Activated T-cell treated with anti-CD3 and anti-CD28 coated beads for 24 hours (primary cell): ENCODE data around the gene MICALL2.
A peak's percentile ranks its signal among the peaks of the same experiment; 100 is the strongest.

Experiments
- DNase-seq: peaks from one replicate; pipeline ENCODE4 v3.0.0-alpha.2; 2020; ENCODE audit warnings: low read depth

MICALL2 gene

GRCh38 chr7:1493129-1493528 is 33.9 kb upstream of the MICALL2 start:
- DNase-seq, result no peak

DNA sequence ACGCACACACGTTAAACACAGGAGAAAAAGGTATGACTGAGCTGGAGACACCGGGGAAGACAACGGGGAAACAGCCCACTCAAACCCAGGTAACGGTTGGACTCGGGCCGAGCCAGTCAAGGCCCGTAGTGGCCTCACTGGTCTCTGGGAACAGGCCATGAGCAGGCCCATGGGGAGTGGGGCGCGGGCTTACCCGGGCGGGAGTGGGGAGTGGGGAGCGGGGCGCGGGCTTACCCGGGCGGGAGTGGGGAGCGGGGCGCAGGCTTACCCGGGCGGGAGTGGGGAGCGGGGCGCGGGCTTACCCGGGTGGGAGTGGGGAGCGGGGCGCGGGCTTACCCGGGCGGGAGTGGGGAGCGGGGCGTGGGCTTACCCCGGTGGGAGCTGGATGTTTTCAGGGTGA is 33.4 kb upstream of the MICALL2 start:
- DNase-seq, result no peak

DNA sequence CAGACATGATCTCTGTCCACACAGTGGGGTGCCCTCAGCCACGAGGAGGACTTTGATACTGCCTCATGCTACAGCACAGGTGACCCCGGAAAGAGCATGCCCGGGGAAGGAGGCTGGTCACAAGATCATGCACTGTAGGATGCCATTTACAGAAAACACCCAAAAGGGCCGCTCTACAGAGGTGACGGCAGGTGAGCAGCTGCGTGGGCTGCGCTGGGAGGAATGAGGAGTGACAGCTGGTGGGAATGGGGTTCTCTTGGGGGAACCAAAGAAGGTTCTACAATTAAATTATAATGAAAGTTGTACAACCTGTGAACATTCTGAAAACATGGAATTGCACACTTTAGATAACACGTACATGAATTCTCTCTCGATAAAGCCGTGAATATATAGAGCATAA is 33.0 kb upstream of the MICALL2 start:
- DNase-seq, result no peak

GRCh38 chr7:1490837-1491236 is 31.6 kb upstream of the MICALL2 start:
- no peak for DNase-seq

- DNase-seq, result no peak
Measured at GRCh38 chr7:1489336-1489735, 30.1 kb upstream of the MICALL2 start.

- DNase-seq, result no peak
Measured at GRCh38 chr7:1488016-1488415, 28.7 kb upstream of the MICALL2 start.

DNA sequence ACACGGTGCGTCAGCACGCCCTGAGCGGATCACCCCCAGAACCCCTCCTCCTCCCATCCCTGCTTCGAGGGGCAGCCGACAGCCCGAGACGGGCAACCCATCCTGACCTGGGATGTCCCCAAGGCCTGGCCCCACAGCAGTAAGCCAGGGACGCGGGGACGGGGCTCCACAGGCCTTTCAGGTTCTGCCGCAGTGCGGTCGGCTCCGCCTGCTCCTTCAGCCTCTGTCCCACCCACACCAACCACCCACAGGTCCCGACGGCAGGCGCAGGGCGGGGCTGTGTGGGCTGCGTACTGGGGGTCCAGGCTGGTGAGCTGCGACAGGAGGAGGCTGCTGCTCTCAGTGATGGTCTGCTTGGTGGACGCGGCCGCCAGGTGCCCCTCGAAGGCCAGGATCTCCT is 28.2 kb upstream of the MICALL2 start:
- DNase-seq, result no peak

DNA sequence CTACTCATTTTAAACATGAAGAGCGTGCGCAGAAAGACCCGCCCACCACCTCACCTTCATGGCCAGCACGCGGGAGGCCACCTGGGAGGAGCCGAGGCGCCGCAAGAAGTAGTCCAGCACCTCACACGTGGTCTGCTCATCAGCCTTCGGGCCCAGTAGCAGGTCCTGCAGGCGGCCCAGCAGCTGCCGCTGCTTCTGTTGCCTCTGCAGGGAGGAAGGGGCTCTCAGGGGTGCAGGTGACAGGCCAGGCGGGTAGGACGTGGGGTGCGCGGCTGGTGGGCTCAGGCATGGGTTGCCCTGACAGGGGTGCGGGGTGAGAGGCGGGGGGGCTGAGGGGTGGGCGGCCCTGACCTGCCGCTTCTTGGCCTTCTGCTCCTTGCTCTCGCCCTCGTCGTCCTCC is 27.3 kb upstream of the MICALL2 start:
- no peak for DNase-seq

- DNase-seq, result no peak
Measured at GRCh38 chr7:1485156-1485555, 25.9 kb upstream of the MICALL2 start.

DNA sequence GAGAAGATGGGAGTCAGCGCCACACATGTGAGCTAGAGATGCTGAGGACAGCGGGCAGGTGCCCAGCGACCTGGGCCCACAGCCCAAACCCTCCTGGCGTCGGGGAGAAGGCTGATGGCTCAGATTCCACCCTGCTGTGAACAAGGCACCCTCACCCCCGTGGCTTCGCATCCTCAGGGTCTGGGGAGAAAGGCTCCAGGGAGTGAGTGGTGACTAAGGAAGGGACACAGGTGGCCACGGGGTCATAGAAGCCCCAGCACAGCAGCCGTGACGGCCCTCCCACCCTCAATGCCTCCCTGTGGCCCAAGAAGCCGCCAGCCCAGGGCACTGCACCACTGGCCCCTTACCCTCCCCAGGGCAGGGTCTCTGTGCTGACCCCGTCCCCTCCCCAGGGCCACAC is 25.3 kb upstream of the MICALL2 start:
- no peak for DNase-seq

DNA sequence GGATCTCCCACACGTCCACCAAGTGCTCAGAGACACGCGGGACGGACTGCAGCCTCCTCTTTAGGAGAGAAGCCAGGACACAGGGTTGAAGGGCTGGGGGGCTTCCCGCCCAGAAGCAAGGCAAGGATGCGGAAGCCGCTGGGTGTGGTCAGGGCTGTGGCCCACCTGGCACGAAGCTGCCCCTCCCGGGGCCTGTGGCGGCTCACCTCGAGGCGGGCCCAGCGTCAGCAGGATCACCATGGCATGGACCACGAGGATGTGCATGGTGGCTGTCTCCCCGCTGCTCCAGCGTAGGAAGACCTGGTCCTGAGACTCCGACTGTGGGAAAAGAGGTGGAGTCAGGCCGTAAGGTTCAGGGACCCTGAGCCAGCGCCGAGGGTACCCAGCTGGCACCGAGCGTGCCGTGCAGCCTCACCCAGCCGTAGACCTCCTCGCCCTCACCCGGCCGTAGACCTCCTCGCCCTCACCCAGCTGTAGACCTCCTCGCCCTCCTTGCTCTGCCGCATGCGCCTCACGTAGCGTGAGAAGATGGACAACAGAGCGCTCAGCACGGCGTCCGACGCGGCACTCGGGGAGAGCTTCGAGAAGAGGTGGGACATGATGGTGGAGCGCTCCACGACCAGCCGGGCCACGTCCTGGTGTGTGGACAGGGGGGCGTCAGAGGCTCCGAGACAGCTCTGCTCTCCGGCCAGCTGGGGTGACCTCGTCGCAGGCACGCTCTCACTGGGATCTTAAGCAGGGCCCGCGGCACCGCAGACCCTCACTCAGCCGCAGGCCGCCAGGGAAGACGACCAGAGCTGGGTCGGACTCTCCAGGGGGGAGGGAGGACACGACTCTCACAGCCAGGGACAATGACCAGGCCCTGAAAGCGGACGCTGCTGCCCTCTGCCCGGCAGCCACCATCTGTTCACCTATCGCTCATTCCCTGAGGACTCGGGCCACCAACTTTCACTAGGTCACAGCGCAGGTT is 24.6 kb upstream of the MICALL2 start:
- DNase-seq, result no peak

DNA sequence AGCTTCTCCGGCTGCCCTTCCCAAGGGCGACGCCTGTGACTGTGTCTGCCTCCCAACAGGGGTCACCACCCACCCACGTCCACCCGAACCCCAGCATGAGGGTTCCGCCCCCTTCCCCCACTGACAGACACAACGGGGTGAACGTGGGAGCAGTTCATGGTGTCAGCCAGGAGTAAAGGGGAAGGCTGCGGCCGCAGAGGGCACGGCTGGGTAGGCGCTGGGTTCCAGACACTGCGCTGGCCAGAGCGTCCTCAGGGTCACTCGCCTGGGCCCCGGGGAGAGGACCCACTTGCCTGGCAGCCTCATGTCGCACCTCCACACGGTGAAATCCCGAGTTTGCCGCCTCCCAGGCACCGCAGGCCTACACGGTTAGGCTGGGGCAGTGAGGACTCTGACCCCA is 23.8 kb upstream of the MICALL2 start:
- DNase-seq, result no peak

- DNase-seq, result no peak
Measured at GRCh38 chr7:1481300-1481699, 22.0 kb upstream of the MICALL2 start.

DNA sequence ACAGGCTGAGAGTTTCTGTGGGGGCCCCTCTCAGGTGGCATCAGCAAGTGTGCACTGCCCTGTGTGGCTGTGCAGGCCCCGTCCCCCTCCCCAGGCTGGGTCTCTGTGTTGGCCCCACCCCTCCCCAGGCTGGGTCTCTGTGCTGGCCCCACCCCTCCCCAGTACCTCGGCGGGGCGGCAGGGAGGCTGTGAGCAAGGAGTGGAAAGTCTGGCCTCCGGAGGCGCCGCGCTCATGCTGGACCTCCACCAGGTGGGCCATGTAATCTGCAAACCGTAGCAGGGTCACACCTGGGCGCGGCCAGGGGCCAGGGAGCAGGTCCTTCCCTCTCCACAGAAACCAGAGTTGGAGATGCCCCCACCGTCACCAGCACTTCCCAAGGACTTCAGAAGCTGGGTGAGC is 21.4 kb upstream of the MICALL2 start:
- DNase-seq, result no peak

- no peak for DNase-seq
Measured at GRCh38 chr7:1479287-1479686, 20.0 kb upstream of the MICALL2 start.

DNA sequence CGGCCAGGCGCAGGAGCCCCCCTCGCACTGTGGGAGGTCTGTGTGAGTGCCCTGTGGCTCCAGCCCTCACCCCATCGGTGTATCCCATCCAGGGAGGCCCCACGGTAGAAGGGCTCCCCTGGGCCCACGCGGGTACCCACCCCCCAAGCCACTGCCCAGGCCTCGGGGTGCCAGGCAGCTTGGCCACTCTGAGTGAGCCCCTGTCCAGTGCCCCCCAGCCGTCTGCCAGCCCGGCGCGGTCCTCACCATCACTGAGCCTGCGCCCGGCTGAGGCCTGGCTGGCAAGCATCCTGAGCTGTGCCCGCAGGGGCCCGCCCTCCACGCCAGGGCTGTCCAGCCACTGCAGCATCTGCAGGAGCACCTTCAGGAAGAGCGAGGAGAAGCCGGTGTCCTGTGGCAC is 19.2 kb upstream of the MICALL2 start:
- no peak for DNase-seq

DNA sequence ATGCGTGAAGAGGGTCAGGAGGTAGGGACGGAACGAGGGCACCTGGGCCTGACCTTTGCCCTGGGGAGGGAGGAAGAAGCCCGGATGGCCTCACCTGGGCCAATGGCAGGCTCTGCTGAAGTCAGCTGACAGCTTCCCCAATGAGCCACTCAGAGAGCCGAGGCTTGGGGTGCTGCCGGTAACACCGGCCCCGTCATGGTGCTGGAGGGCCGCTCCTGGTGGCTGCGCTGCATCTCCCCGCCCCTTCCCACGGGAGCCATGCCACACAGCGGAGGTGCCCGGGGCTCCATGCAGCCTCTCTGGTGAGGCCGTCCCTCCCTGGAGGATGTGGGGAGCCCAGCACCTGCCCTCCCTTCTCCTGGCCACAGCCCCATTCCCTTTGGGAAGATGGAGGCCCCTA is 17.6 kb upstream of the MICALL2 start:
- no peak for DNase-seq

DNA sequence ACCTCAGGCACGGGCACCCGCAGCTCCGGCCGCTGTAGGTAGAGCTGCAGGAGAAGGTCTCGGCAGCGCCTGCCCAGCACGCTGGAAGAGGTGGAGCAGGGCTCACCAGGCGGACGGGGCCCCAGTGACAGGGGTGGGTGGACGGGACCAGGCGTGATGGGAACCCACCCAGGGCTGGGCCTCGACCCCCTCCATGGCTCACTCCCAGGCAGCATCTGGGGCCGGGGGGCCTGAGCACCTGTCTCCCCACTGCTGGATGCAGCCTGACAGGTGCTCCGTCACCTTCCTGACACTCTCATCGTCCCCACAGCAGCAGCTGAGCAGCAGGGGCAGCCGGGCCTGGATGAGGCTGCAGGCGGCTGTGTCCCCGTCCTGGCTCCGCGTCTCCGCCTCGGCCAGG is 16.7 kb upstream of the MICALL2 start:
- DNase-seq, result no peak

GRCh38 chr7:1475393-1475792 is 16.1 kb upstream of the MICALL2 start:
- no peak for DNase-seq

DNA sequence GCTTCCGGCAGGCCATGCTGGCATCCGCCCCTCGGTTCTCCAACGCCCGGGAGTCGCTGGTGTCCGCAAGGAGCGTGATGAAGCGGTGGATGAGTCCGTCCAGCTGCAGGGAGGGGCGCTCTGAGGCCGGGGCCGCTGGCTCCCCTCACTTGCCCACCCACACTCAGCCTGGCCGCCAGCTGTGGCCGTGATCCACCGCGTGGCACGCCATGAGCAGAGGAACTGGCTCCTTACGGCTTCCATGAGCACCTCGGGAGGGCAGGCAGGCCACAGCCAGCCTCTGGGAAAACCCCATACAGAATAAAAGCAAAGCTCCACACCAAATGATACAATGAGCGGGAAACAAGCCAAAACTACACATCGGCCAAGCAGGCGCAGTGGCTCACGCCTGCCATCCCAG is 15.5 kb upstream of the MICALL2 start:
- DNase-seq, result no peak

- peak; percentile 81 for DNase-seq
Measured at GRCh38 chr7:1473864-1474512, 14.7 kb upstream of the MICALL2 start.

GRCh38 chr7:1470901-1471300 is 11.6 kb upstream of the MICALL2 start:
- no peak for DNase-seq

GRCh38 chr7:1468643-1469298 is 9.5 kb upstream of the MICALL2 start:
- DNase-seq, result no peak
